ENCODE measurements around the gene RARG.

Gene RARG

DNA sequence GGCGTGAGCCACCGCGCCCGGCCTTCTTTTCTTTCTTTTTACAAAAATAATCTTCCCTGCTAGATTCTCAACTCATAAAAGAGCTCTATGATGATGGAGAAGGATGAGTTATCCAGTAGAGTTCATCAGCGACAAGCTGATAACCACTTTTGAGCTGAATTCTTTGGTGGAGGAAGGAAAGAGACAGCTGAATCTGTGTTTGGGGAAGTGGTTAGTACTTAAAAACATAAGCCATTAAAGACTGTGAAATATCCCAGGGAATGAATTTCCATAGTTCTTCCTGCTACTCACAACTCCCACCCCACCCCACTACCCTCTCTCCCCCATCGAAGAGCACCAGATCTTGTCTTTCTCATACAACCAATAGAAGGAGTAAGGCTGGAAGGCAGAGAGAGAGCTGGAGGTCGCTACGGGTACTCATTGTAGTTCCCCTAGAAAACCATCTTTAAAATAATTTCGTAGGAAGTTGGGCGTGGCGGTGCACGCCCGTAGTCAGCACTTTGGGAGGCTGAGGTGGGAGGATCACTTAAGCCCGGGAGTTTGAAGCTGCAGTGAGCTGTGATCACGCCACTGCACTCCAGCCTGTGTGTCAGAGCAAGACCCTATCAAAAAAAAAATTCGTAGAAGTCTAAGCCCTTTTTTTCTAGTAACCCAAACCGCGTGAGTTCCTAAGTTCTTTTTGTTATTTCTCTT lies 35.4 kb upstream of the RARG start:
- H3K4ac ChIP-seq (ENCODE audit: low read depth in 1 of 2, low read length in 2 of 2) = no peak overlapping the region
- H2BK120ac ChIP-seq (ENCODE audit: low read depth, low read length) = no peak overlapping the region
- peak overlapping the region; percentile 97 for H3K4me2 ChIP-seq (ENCODE audit: low read length, poor library complexity, severe bottlenecking)
- H2BK15ac ChIP-seq (ENCODE audit: low read depth, poor library complexity, severe bottlenecking) = no peak overlapping the region
- H3K36me3 ChIP-seq (ENCODE audit: control insufficient read depth in 1 of 2, insufficient read depth in 2 of 2, low read depth in 1 of 2, low read length in 2 of 2) = no peaks in the 10 kb centered on the region
- H2AK5ac ChIP-seq (ENCODE audit: low read length, severe bottlenecking) = no peak overlapping the region
- H3K9me3 ChIP-seq (ENCODE audit: control insufficient read depth, low read length) = no peaks in the 10 kb centered on the region
- H3K27me3 ChIP-seq (ENCODE audit: control insufficient read depth in 1 of 2, insufficient read depth in 1 of 2, low read length in 2 of 2) = no peaks in the 10 kb centered on the region
- no peak overlapping the region for H2AFZ ChIP-seq (ENCODE audit: low read depth, low read length)
- no peak for DNase-seq
- H4K8ac ChIP-seq (ENCODE audit: low read length) = peak overlapping the region; percentile 38
- WGBS = 78% methylated on average over 8 of the region's 18 CpGs
- H3K27ac ChIP-seq (ENCODE audit: low read length, poor library complexity, severe bottlenecking) = no peak overlapping the region
- H3K4me1 ChIP-seq (ENCODE audit: control insufficient read depth, insufficient read depth, low read depth, low read length) = peaks cover 12% of the 10 kb centered on the region
- H4K91ac ChIP-seq (ENCODE audit: low read length) = no peak overlapping the region
- no peak overlapping the region for H3K14ac ChIP-seq (ENCODE audit: low read length in 2 of 2)
- no peak overlapping the region for H3K18ac ChIP-seq (ENCODE audit: low read depth in 1 of 2, low read length in 2 of 2)
- peaks cover 21% of the 10 kb centered on the region for H3K79me1 ChIP-seq (replicated peaks; ENCODE audit: low read length, poor library complexity, severe bottlenecking)
- H2BK5ac ChIP-seq (ENCODE audit: low read depth, low read length, poor library complexity, severe bottlenecking) = no peak overlapping the region
- H2BK12ac ChIP-seq (ENCODE audit: low read length in 2 of 2) = no peak overlapping the region
- H3K23ac ChIP-seq (ENCODE audit: low read length in 2 of 2) = no peak overlapping the region
- peak overlapping the region; percentile 84 for H3K9ac ChIP-seq (ENCODE audit: low read length)
- peak overlapping the region in 1 of 2 experiments; percentile 90 for H3K4me3 ChIP-seq (ENCODE audit: insufficient read depth in 1 of 2, low read depth in 1 of 2, low read length in 2 of 2)

DNA sequence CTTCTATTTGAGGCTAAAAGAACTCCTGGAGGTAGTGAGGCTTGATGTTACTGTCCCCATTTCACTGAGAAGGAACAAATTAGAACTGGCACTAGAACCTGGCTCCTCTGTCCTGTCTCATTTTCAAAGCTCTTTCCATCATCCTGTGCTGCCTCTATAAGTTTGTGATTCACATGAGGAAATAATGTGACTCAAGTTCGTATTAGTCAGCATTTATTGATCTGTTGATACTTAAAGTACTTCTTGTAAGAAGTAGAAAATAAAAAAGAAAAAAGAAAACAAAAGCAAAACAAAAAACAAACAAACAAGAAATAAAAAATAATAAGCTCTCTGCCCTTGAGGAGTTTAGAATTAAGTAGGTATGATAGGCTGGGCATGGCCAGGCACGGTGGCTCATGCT lies 33.8 kb upstream of the RARG start:
- peaks cover 9% of the 10 kb centered on the region for H3K4me1 ChIP-seq (ENCODE audit: control insufficient read depth, insufficient read depth, low read depth, low read length)
- no peak overlapping the region for H3K27ac ChIP-seq (ENCODE audit: low read length, poor library complexity, severe bottlenecking)
- no peaks in the 10 kb centered on the region for H3K27me3 ChIP-seq (ENCODE audit: control insufficient read depth in 1 of 2, insufficient read depth in 1 of 2, low read length in 2 of 2)
- no peaks in the 10 kb centered on the region for H3K9me3 ChIP-seq (ENCODE audit: control insufficient read depth, low read length)
- peaks cover 16% of the 10 kb centered on the region for H3K79me1 ChIP-seq (replicated peaks; ENCODE audit: low read length, poor library complexity, severe bottlenecking)
- H2BK15ac ChIP-seq (ENCODE audit: low read depth, poor library complexity, severe bottlenecking) = no peak overlapping the region
- H2BK12ac ChIP-seq (ENCODE audit: low read length in 2 of 2) = no peak overlapping the region
- no peak overlapping the region for H3K23ac ChIP-seq (ENCODE audit: low read length in 2 of 2)
- no peak overlapping the region for H3K18ac ChIP-seq (ENCODE audit: low read depth in 1 of 2, low read length in 2 of 2)
- no peak overlapping the region for H3K4me2 ChIP-seq (ENCODE audit: low read length, poor library complexity, severe bottlenecking)
- no peak overlapping the region for H2BK120ac ChIP-seq (ENCODE audit: low read depth, low read length)
- no peak overlapping the region for H3K9ac ChIP-seq (ENCODE audit: low read length)
- no peak overlapping the region for H3K4me3 ChIP-seq (ENCODE audit: insufficient read depth in 1 of 2, low read depth in 1 of 2, low read length in 2 of 2)
- H3K4ac ChIP-seq (ENCODE audit: low read depth in 1 of 2, low read length in 2 of 2) = no peak overlapping the region
- H3K36me3 ChIP-seq (ENCODE audit: control insufficient read depth in 1 of 2, insufficient read depth in 2 of 2, low read depth in 1 of 2, low read length in 2 of 2) = no peaks in the 10 kb centered on the region
- no peak overlapping the region for H4K8ac ChIP-seq (ENCODE audit: low read length)
- 92% methylated on average over 1 of the region's 2 CpGs for WGBS
- H4K91ac ChIP-seq (ENCODE audit: low read length) = no peak overlapping the region
- DNase-seq = no peak
- H2AK5ac ChIP-seq (ENCODE audit: low read length, severe bottlenecking) = no peak overlapping the region
- H2AFZ ChIP-seq (ENCODE audit: low read depth, low read length) = no peak overlapping the region
- no peak overlapping the region for H3K14ac ChIP-seq (ENCODE audit: low read length in 2 of 2)
- no peak overlapping the region for H2BK5ac ChIP-seq (ENCODE audit: low read depth, low read length, poor library complexity, severe bottlenecking)

DNA sequence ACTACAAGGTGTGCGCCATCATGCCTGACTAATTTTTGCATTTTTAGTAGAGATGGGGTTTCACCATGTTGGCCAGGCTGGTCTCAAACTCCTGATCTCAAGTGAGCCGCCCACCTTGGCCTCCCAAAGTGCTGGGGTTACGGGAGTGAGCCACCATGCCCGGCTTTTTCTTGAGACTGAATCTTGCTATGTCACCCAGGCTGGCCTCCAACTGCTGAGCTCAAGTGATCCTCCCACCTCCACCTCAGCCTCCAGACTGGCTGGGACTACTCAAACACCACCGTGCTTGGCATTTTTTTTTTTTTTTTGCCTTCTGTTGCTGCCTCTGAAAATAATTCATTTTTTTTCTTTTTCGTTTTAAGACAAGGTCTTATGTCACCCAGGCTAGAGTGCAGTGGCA lies 27.9 kb upstream of the RARG start:
- Histone ChIP-seq H3K27me3 (ENCODE audit: control insufficient read depth in 1 of 2, insufficient read depth in 1 of 2, low read length in 2 of 2) (no peaks in the 10 kb centered on the region), H3K4ac (ENCODE audit: low read depth in 1 of 2, low read length in 2 of 2) (no peak overlapping the region), H3K9me3 (ENCODE audit: control insufficient read depth, low read length) (no peaks in the 10 kb centered on the region), H3K9ac (ENCODE audit: low read length) (no peak overlapping the region), H2BK15ac (ENCODE audit: low read depth, poor library complexity, severe bottlenecking) (no peak overlapping the region), H3K14ac (ENCODE audit: low read length in 2 of 2) (no peak overlapping the region), H3K18ac (ENCODE audit: low read depth in 1 of 2, low read length in 2 of 2) (no peak overlapping the region), H2BK12ac (ENCODE audit: low read length in 2 of 2) (no peak overlapping the region), H2AFZ (ENCODE audit: low read depth, low read length) (no peak overlapping the region), H3K4me1 (ENCODE audit: control insufficient read depth, insufficient read depth, low read depth, low read length) (no peaks in the 10 kb centered on the region), H3K36me3 (ENCODE audit: control insufficient read depth in 1 of 2, insufficient read depth in 2 of 2, low read depth in 1 of 2, low read length in 2 of 2) (peaks cover 5 to 10% of the 10 kb centered on the region in 2 experiments), H2BK120ac (ENCODE audit: low read depth, low read length) (no peak overlapping the region), H3K27ac (ENCODE audit: low read length, poor library complexity, severe bottlenecking) (no peak overlapping the region), H4K91ac (ENCODE audit: low read length) (no peak overlapping the region), H3K4me2 (ENCODE audit: low read length, poor library complexity, severe bottlenecking) (no peak overlapping the region), H2BK5ac (ENCODE audit: low read depth, low read length, poor library complexity, severe bottlenecking) (no peak overlapping the region), H2AK5ac (ENCODE audit: low read length, severe bottlenecking) (no peak overlapping the region), H3K79me1 (replicated peaks; ENCODE audit: low read length, poor library complexity, severe bottlenecking) (peaks cover 4% of the 10 kb centered on the region), H3K4me3 (ENCODE audit: insufficient read depth in 1 of 2, low read depth in 1 of 2, low read length in 2 of 2) (no peak overlapping the region), H4K8ac (ENCODE audit: low read length) (no peak overlapping the region), H3K23ac (ENCODE audit: low read length in 2 of 2) (no peak overlapping the region)
- no peak for DNase-seq
- WGBS = 96% methylated on average over 6 of the region's 6 CpGs

DNA sequence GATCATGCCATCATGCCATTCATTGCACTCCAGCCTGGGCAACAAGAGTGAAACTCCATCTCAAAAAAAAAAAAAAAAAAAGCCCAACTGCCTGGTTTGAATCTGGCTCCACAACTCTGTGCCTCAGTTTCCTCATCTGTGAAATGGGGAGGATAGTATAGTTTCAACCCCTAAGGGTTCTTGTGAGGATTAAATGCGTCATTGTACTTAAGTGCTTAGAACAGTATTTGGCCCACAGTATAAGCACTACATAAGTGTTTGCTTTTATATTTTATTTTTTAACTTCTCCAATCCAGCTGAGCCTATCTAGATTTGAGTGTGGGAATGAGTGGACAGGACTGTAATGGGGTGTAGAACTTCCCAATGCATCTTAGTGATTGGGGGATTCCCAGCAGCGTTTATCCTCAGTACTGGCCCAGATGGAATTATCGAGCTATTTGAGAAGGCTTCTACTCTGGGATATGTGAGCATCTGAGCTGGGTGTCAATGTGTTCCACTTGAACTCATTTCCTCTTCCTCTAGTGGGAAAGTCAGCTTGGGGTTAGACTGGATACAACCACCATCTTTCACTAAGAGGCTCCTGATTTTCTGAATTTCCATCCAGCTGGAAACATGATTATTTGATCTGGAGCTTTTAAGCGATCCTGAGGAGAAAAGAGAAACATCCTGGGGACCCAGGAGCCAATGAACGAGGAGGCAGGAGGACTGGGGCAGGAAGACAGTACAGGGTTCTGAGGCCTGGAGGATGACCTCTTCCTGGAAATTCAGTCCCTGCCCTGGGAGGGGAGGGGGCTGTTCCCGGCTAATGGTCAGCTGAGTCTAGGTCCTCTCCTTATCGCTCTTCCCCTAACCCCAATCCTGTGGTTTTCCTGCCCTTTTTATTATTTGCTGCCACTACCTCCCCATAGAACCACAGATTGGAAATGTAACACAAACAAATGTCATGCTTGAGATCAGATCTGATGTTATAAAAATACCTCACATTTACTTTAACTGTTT lies 26.8 kb upstream of the RARG start:
- 67% methylated on average over 5 of the region's 7 CpGs for WGBS
- no peak overlapping the region for H2BK120ac ChIP-seq (ENCODE audit: low read depth, low read length)
- peaks cover 10 to 19% of the 10 kb centered on the region in 2 experiments for H3K36me3 ChIP-seq (ENCODE audit: control insufficient read depth in 1 of 2, insufficient read depth in 2 of 2, low read depth in 1 of 2, low read length in 2 of 2)
- no peak overlapping the region for H4K91ac ChIP-seq (ENCODE audit: low read length)
- peaks cover 11% of the 10 kb centered on the region for H3K79me1 ChIP-seq (replicated peaks; ENCODE audit: low read length, poor library complexity, severe bottlenecking)
- no peak overlapping the region for H2AK5ac ChIP-seq (ENCODE audit: low read length, severe bottlenecking)
- H3K4me1 ChIP-seq (ENCODE audit: control insufficient read depth, insufficient read depth, low read depth, low read length) = peaks cover 1% of the 10 kb centered on the region
- peak; percentile 50 for DNase-seq
- no peak overlapping the region for H3K23ac ChIP-seq (ENCODE audit: low read length in 2 of 2)
- no peak overlapping the region for H3K14ac ChIP-seq (ENCODE audit: low read length in 2 of 2)
- no peak overlapping the region for H3K4me3 ChIP-seq (ENCODE audit: insufficient read depth in 1 of 2, low read depth in 1 of 2, low read length in 2 of 2)
- no peak overlapping the region for H3K27ac ChIP-seq (ENCODE audit: low read length, poor library complexity, severe bottlenecking)
- no peak overlapping the region for H3K18ac ChIP-seq (ENCODE audit: low read depth in 1 of 2, low read length in 2 of 2)
- H2BK15ac ChIP-seq (ENCODE audit: low read depth, poor library complexity, severe bottlenecking) = no peak overlapping the region
- H4K8ac ChIP-seq (ENCODE audit: low read length) = no peak overlapping the region
- no peak overlapping the region for H3K4ac ChIP-seq (ENCODE audit: low read depth in 1 of 2, low read length in 2 of 2)
- no peaks in the 10 kb centered on the region for H3K27me3 ChIP-seq (ENCODE audit: control insufficient read depth in 1 of 2, insufficient read depth in 1 of 2, low read length in 2 of 2)
- no peak overlapping the region for H2AFZ ChIP-seq (ENCODE audit: low read depth, low read length)
- H2BK5ac ChIP-seq (ENCODE audit: low read depth, low read length, poor library complexity, severe bottlenecking) = no peak overlapping the region
- no peak overlapping the region for H2BK12ac ChIP-seq (ENCODE audit: low read length in 2 of 2)
- no peaks in the 10 kb centered on the region for H3K9me3 ChIP-seq (ENCODE audit: control insufficient read depth, low read length)
- H3K4me2 ChIP-seq (ENCODE audit: low read length, poor library complexity, severe bottlenecking) = no peak overlapping the region
- H3K9ac ChIP-seq (ENCODE audit: low read length) = no peak overlapping the region

Measured in mesenchymal stem cell (in vitro differentiated cells and primary cell).